ENCODE measurements around the gene HIVEP2. TPM values are rescaled to one million over a fixed set of nuclear protein-coding genes. Genes with fewer than 3 reads are reported as not detected.

HIVEP2 gene
- total RNA-seq, 1 donor from 2014 or later: 13.2 TPM

- DNase-seq (ENCODE audit: low spot score): no peak
These were observed 148.4 kb downstream of the HIVEP2 start for GRCh38 chr6:142796571-142796970.

- no peak for DNase-seq (ENCODE audit: low spot score)
These were observed 149.0 kb downstream of the HIVEP2 start for GRCh38 chr6:142796024-142796423.

- no peak for DNase-seq (ENCODE audit: low spot score)
These were observed 150.6 kb downstream of the HIVEP2 start for GRCh38 chr6:142794424-142794823.

- DNase-seq (ENCODE audit: low spot score): no peak
These were observed 154.7 kb downstream of the HIVEP2 start for GRCh38 chr6:142790257-142790656.

- DNase-seq (ENCODE audit: low spot score): no peak
These were observed 157.6 kb downstream of the HIVEP2 start for GRCh38 chr6:142787422-142787821.

- no peak for DNase-seq (ENCODE audit: low spot score)
These were observed 158.5 kb downstream of the HIVEP2 start for GRCh38 chr6:142786476-142786875.

- DNase-seq (ENCODE audit: low spot score): no peak
These were observed 160.6 kb downstream of the HIVEP2 start for GRCh38 chr6:142784344-142784743.

- DNase-seq (ENCODE audit: low spot score): no peak
These were observed 161.5 kb downstream of the HIVEP2 start for GRCh38 chr6:142783499-142783898.

GRCh38 chr6:142781129-142781528 is 163.8 kb downstream of the HIVEP2 start:
- no peak for DNase-seq (ENCODE audit: low spot score)

GRCh38 chr6:142773859-142774648 is 170.9 kb downstream of the HIVEP2 start:
- no peak for DNase-seq (ENCODE audit: low spot score)

GRCh38 chr6:142773324-142773723 is 171.7 kb downstream of the HIVEP2 start:
- DNase-seq (ENCODE audit: low spot score): no peak

- no peak for DNase-seq (ENCODE audit: low spot score)
These were observed 173.8 kb downstream of the HIVEP2 start for GRCh38 chr6:142771162-142771561.

- no peak for DNase-seq (ENCODE audit: low spot score)
These were observed 179.7 kb downstream of the HIVEP2 start for GRCh38 chr6:142765306-142765705.

- no peak for DNase-seq (ENCODE audit: low spot score)
These were observed 180.7 kb downstream of the HIVEP2 start for GRCh38 chr6:142764311-142764710.

- DNase-seq (ENCODE audit: low spot score): no peak
These were observed 181.8 kb downstream of the HIVEP2 start for GRCh38 chr6:142763205-142763604.

GRCh38 chr6:142761756-142762155 is 183.2 kb downstream of the HIVEP2 start:
- no peak for DNase-seq (ENCODE audit: low spot score)

- no peak for DNase-seq (ENCODE audit: low spot score)
These were observed 184.8 kb downstream of the HIVEP2 start for GRCh38 chr6:142760152-142760551.

GRCh38 chr6:142758629-142759025 is 186.3 kb downstream of the HIVEP2 start:
- DNase-seq (ENCODE audit: low spot score): no peak

GRCh38 chr6:142757852-142758628 is 186.9 kb downstream of the HIVEP2 start:
- DNase-seq (ENCODE audit: low spot score): no peak

GRCh38 chr6:142756215-142756630 is 188.8 kb downstream of the HIVEP2 start:
- DNase-seq (ENCODE audit: low spot score): no peak

GRCh38 chr6:142753196-142753595 is 191.8 kb downstream of the HIVEP2 start:
- DNase-seq (ENCODE audit: low spot score): no peak

- no peak for DNase-seq (ENCODE audit: low spot score)
These were observed 192.6 kb downstream of the HIVEP2 start for GRCh38 chr6:142752348-142752747.

- no peak for DNase-seq (ENCODE audit: low spot score)
These were observed 193.5 kb downstream of the HIVEP2 start for GRCh38 chr6:142751452-142751851.

Measured in mesenteric fat pad (tissue), 1 donor.